Effector memory CD4-positive, alpha-beta T cell (primary cell): ENCODE measurements around the gene F12.

Experiments
- DNase-seq, 3 donors: peaks; one replicate each; pipeline ENCODE4 v3.0.0-alpha.2; 2020
- H3K27ac ChIP-seq: 2 replicates; pipeline ENCODE4 v1.7.0; 2013; ENCODE audit warnings: mild to moderate bottlenecking, low read length, moderate library complexity; ENCODE audit not compliant: insufficient read depth, poor library complexity, severe bottlenecking
- H3K27me3 ChIP-seq: replicated peaks from 2 replicates; pipeline ENCODE4 v1.7.0; 2013; ENCODE audit warnings: mild to moderate bottlenecking, low read length; ENCODE audit not compliant: insufficient read depth, control insufficient read depth, poor library complexity, severe bottlenecking
- H3K36me3 ChIP-seq: 2 replicates; pipeline ENCODE4 v1.7.0; 2013; ENCODE audit warnings: mild to moderate bottlenecking, low read length, moderate library complexity; ENCODE audit not compliant: control insufficient read depth, insufficient read depth
- H3K4me1 ChIP-seq: 2 replicates; pipeline ENCODE4 v1.7.0; 2013; ENCODE audit warnings: low read length, mild to moderate bottlenecking; ENCODE audit not compliant: control insufficient read depth, insufficient read depth, poor library complexity, severe bottlenecking
- H3K4me3 ChIP-seq: 2 replicates; pipeline ENCODE4 v1.7.0; 2013; ENCODE audit warnings: low read length, low read depth, mild to moderate bottlenecking; ENCODE audit not compliant: insufficient read depth, poor library complexity, severe bottlenecking
- H3K9me3 ChIP-seq: 2 replicates; pipeline ENCODE4 v1.7.0; 2013; ENCODE audit warnings: mild to moderate bottlenecking, low read length, moderate library complexity; ENCODE audit not compliant: control insufficient read depth

F12 gene

GRCh38 chr5:177431317-177432142, 22.2 kb upstream of the F12 start:
- H3K27me3 ChIP-seq: no peaks in the 10 kb centered on the region
- peaks cover 47% of the 10 kb centered on the region for H3K36me3 ChIP-seq
- no peaks in the 10 kb centered on the region for H3K9me3 ChIP-seq
- peak; percentile 68 to 74 (median 72) for DNase-seq
- H3K27ac ChIP-seq: peak overlapping the region; percentile 78
- H3K4me3 ChIP-seq: peak overlapping the region; percentile 37
- peaks cover 96% of the 10 kb centered on the region for H3K4me1 ChIP-seq

DNA sequence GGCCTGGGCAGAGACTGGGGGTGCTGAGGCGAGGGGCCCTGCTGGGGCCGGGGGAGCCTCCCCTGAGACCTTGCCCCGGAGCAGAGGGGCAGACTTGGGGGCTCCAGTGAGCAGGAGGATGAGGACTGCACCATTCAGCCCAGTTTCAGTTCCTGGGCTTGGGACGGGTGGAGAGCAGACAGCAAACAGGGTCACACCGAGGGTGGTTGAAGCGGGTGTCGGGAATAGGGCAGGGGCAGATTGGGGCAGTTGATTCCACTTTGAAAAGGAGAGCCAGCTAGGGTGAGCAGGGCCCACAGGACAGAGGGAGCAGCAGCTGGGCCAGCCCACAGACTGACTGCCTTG, 21.6 kb upstream of the F12 start:
- DNase-seq: no peak

DNA sequence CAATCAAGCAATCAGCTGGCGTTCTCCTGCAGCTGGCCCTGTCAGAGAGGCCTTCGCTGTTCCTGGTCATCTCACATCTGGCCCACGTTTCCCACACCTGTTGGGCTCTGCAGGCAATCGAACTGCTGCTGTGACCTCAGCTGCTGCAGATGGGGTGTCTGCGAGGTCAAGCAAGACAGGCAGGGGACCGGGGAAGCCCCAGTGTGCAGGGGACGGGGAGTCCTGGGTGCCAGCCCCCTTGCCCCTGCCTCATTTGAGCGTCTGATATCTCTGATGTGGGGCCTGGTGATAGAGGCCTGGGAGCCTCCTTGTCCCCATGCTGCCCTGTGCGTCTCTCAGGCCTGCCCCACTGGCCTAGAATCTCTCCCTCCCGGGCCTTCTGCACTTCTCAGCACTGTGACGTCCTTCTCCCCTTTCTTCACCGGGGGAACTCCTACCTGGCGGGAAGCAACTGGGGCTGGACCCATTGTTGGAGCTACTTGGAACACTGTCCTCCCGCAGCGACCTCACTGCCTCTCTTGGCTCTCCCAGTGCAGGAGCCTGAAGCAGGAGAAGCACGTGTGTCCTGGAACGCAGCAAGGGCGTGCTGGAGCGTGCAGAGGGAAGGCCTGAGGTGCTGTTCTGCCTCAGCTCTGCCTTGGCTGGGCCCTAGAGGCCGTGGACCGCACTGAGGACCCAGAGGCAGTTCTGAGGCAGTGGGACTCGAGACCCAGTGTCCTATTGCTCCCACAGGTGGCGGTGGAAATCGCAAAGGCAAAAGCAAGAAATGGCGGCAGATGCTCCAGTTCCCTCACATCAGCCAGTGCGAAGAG, 21.0 kb upstream of the F12 start:
- no peak for DNase-seq
- Histone ChIP-seq H3K27me3 (no peaks in the 10 kb centered on the region), H3K27ac (peak overlapping the region; percentile 78), H3K4me1 (peaks cover 90% of the 10 kb centered on the region), H3K4me3 (peak overlapping the region; percentile 26), H3K9me3 (no peaks in the 10 kb centered on the region), H3K36me3 (peaks cover 35% of the 10 kb centered on the region)

More for the DNA sequence above, 21.6 kb upstream of the F12 start:
- Histone ChIP-seq H3K9me3 (no peaks in the 10 kb centered on the region), H3K27me3 (no peaks in the 10 kb centered on the region), H3K4me3 (peak overlapping the region; percentile 26), H3K27ac (peak overlapping the region; percentile 78), H3K4me1 (peaks cover 92% of the 10 kb centered on the region), H3K36me3 (peaks cover 41% of the 10 kb centered on the region)

DNA sequence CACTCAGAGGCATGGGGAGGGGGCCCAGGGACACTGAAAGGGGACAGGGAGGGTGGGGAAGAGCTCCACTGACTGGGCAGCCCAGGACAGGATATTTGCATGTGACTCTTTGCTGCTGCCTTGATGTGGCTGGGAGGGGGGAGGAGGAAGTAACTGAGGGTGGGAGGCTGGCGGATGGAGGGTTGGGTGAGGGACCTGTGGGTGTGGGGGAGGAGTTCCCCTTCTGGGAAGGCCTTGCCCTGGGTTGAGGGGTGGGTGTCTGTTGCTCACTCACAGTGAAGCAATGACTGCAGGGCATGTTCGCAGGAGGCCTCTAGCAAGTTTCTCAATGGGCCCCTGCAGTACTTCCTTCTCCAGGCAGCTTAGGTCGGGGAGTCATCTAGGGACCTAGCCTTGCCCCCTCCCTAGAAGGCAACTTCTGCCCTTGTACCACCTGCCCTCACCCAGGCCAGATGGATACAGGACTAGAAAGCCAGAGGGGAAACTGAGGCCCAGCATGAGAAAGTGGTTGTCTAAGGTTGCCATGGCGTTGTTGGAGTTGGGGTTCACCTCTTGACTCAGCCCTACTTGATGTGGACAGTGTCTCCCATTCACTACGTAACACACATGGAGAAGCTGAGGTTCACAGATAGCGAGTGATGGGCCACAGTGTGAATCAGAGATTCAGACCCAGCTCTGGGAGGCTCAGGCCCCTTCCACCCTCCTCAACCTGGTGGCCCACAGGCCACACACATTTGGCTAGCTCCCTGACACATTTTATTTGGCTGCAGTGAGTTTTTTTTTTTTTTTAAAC, 20.1 kb upstream of the F12 start:
- peak; percentile 75 to 82 (median 76) for DNase-seq
- Histone ChIP-seq H3K27ac (peak overlapping the region; percentile 78), H3K4me1 (peaks cover 87% of the 10 kb centered on the region)

DNA sequence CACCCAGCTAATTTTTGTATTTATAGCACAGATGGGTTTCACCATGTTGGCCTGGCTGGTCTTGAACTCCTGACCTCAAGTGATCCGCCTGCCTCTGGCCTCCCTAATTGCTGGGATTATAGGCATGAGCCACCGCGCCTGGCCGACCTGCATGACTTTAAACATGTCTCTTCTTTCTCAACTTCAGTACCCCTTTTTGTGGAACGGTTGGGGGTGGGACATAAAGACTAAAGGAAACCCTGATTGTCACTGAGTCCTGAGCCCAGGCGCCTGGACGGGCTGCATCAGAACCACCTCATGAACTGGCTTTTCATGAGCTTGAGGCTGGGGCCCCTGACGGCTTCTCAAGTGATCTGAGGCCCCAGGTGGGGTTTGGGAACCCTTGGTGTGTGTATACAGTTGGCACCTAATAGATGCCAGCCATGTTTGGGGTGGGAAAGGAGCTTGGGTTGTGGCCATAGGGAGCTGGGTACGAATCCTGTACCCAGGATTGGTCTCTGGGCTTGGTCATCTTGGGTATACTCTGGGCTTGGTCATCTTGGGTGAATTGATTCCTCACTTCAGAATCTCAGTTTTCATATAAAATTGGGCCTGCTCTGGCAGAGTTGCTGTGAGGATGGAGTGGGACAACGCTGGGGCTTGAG, 19.3 kb upstream of the F12 start:
- Histone ChIP-seq H3K4me3 (peak overlapping the region; percentile 62), H3K4me1 (peaks cover 79% of the 10 kb centered on the region), H3K27ac (peak overlapping the region; percentile 78), H3K36me3 (peaks cover 19% of the 10 kb centered on the region), H3K9me3 (no peaks in the 10 kb centered on the region), H3K27me3 (no peaks in the 10 kb centered on the region)
- DNase-seq: no peak

More for the DNA sequence above, 20.1 kb upstream of the F12 start:
- no peaks in the 10 kb centered on the region for H3K9me3 ChIP-seq
- H3K36me3 ChIP-seq: peaks cover 27% of the 10 kb centered on the region
- H3K27me3 ChIP-seq: no peaks in the 10 kb centered on the region
- peak overlapping the region; percentile 62 for H3K4me3 ChIP-seq

DNA sequence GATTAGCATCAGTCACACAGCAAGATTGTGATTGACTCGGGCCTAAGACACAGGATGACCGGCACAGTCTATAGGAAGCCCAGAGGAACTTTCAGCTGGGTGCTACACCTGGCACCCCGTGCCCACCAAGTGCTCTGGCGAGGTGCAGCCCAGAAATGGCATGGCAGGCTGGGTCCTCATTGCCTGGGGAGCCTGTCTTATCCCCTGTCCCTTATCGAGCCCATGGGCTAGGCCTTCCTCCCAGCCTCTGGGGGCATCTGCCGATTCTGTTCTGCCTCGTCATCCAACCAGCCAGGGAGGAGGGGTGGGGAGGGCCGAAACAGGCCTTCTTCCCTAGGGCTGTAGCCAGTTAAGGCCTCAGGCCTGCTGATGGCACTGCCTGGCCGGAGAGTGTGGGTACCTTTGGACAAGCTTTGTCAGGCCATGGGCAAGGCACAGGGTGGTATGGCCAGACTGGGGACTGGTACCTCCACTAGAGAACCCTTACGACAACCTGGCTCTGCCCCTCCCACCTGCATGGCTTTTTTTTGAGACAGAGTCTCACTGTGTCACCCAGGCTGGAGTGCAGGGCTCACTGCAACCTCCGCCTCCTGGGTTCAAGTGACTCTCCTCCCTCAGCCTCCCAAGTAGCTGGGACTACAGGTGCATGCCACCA, 18.7 kb upstream of the F12 start:
- H3K4me3 ChIP-seq: peak overlapping the region; percentile 62
- H3K4me1 ChIP-seq: peaks cover 73% of the 10 kb centered on the region
- H3K27ac ChIP-seq: peak overlapping the region; percentile 78
- no peak for DNase-seq
- no peaks in the 10 kb centered on the region for H3K27me3 ChIP-seq
- peaks cover 13% of the 10 kb centered on the region for H3K36me3 ChIP-seq
- H3K9me3 ChIP-seq: no peaks in the 10 kb centered on the region

DNA sequence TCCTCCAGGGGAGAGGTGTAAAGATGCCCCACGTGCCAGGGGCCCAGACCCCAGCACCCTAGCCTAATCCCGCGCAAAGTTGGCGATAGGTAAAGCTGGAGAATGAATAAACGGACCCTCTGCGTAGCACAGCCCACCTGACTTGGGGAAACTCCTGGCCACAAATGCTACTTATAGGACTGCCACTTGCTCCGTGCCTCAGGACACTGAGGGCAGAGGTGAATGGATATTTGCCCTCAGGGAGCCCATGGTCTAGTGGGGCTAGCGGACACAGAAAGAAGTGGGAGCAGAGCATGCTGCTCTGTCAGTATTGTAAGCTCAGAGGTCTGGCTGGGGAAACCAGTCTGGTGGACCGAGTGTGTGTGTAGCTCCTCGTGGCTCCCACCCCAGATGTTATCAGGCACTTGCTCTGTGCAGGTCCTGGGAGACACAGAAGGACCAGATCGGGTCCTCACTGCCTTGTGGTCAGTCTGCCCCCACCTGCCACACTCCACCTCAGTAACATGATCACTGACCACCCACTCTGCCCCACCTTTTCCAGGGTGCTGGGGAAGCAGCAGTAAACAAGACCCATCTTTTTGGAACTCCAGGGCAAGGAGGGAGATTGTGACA, 18.0 kb upstream of the F12 start:
- no peak for DNase-seq
- H3K36me3 ChIP-seq: peaks cover 6% of the 10 kb centered on the region

GRCh38 chr5:177426566-177427210, 17.3 kb upstream of the F12 start, which contains the start of gene GRK6:
GRK6 (plus strand) TSS chr5:177426676; CDS start chr5:177426846, 170 bp downstream.
- Histone ChIP-seq H3K27ac (peak within 1 kb of the TSS; percentile 82), H3K36me3 (peaks cover 3% of the 10 kb centered on the region), H3K4me3 (peak within 1 kb of the TSS; percentile 62), H3K4me1 (peaks cover 59% of the 10 kb centered on the region), H3K9me3 (no peaks in the 10 kb centered on the region), H3K27me3 (no peaks in the 10 kb centered on the region)
- peak; percentile 56 to 66 (median 58) for DNase-seq

More for the DNA sequence above, 18.0 kb upstream of the F12 start:
- H3K27me3 ChIP-seq: no peaks in the 10 kb centered on the region
- H3K27ac ChIP-seq: peak overlapping the region; percentile 78
- H3K9me3 ChIP-seq: no peaks in the 10 kb centered on the region
- H3K4me3 ChIP-seq: peak overlapping the region; percentile 62
- peaks cover 65% of the 10 kb centered on the region for H3K4me1 ChIP-seq
